Right renal cortex interstitium (tissue), 3 donors: ENCODE results near the gene TXNDC17. TPM values are rescaled to one million over a fixed set of nuclear protein-coding genes. Genes with fewer than 3 reads are reported as not detected.
"Not testable (repeated sequence)": the region's sequence is repeated elsewhere in the genome, so short reads cannot be mapped to it uniquely, and the experiment has no call there.

Source experiments
- DNase-seq, 3 donors: peaks; one replicate each; pipeline ENCODE4 v3.0.0-alpha.2; 2013; ENCODE audit warnings: low read depth in 3 of 3, low spot score in 2 of 3
- polyA plus RNA-seq, 3 donors: library from polyadenylated mRNA; unstranded; fragments of 120-200 nt; gene quantifications; one replicate each; pipeline ENCODE4 v1.2.1, GENCODE V29; 2013; ENCODE audit not compliant: insufficient read length in 3 of 3

The TXNDC17 gene
- polyA plus RNA-seq, 3 donors = 86.9 to 98.5 (median 95.4) TPM

- DNase-seq = no peak
Measured at GRCh38 chr17:6681671-6682070, 40.8 kb downstream of the TXNDC17 start.

- no peak for DNase-seq
Measured at GRCh38 chr17:6682339-6682738, 41.5 kb downstream of the TXNDC17 start.

GRCh38 chr17:6683081-6683684 is 42.3 kb downstream of the TXNDC17 start:
- DNase-seq = no peak

GRCh38 chr17:6683730-6684459 is 43.0 kb downstream of the TXNDC17 start:
- DNase-seq = no peak

- DNase-seq = no peak
Measured at GRCh38 chr17:6684460-6684783, 43.6 kb downstream of the TXNDC17 start.

- no peak for DNase-seq
Measured at GRCh38 chr17:6684881-6685767, 44.3 kb downstream of the TXNDC17 start.

- DNase-seq = no peak
Measured at GRCh38 chr17:6686026-6686425, 45.2 kb downstream of the TXNDC17 start.

GRCh38 chr17:6688944-6689343 is 48.1 kb downstream of the TXNDC17 start:
- no peak for DNase-seq

GRCh38 chr17:6690641-6691040 is 49.8 kb downstream of the TXNDC17 start:
- DNase-seq = no peak

GRCh38 chr17:6691546-6691945 is 50.7 kb downstream of the TXNDC17 start:
- DNase-seq = no peak

- not testable (repeated sequence) for DNase-seq
Measured at GRCh38 chr17:6691958-6692357, 51.1 kb downstream of the TXNDC17 start.

Other genes with a start within 250 kb of the TXNDC17 start
- under 1 TPM in 1 of 3 donors, not detected in 2; 0.19 TPM for gene AIPL1, start 205.9 kb upstream of the TXNDC17 start, polyA plus RNA-seq
- gene PIMREG, start 196.6 kb upstream of the TXNDC17 start, polyA plus RNA-seq = 10 to 100 TPM; 17.8 to 20.2 (median 19.4) TPM
- gene PITPNM3, start 84.5 kb upstream of the TXNDC17 start, polyA plus RNA-seq = 1 to 10 TPM; 7.4 to 8.9 (median 8.2) TPM
- 10 to 100 TPM; 29.7 to 37.7 (median 32.4) TPM for gene KIAA0753, start 349 bp upstream of the TXNDC17 start, polyA plus RNA-seq
- 10 to 100 TPM; 25.4 to 26.6 (median 26.2) TPM for gene MED31, start 10.5 kb downstream of the TXNDC17 start, polyA plus RNA-seq
- 10 to 100 TPM; 10.2 to 10.4 (median 10.3) TPM for gene C17orf100, start 10.7 kb downstream of the TXNDC17 start, polyA plus RNA-seq
- 1 to 10 TPM; 1.1 to 4.2 (median 1.9) TPM for gene SLC13A5, start 72.3 kb downstream of the TXNDC17 start, polyA plus RNA-seq
- 1 to 10 TPM; 6.4 to 8.8 (median 7.3) TPM for gene XAF1, start 115.0 kb downstream of the TXNDC17 start, polyA plus RNA-seq
- gene FBXO39, start 135.2 kb downstream of the TXNDC17 start, polyA plus RNA-seq = under 1 TPM in 2 of 3 donors, not detected in 1; 0.14 to 0.31 TPM
- gene TEKT1, start 190.7 kb downstream of the TXNDC17 start, polyA plus RNA-seq = 1 to 10 TPM in 1 of 3 donors, under 1 TPM in 2; 0.93 to 1.2 (median 0.94) TPM